Right renal pelvis (tissue), 4 donors: ENCODE results near the gene TFB1M. TPM values are rescaled to one million over a fixed set of nuclear protein-coding genes. Genes with fewer than 3 reads are reported as not detected.
A peak's percentile ranks its signal among the peaks of the same experiment; 100 is the strongest.
"Not testable (repeated sequence)": the region's sequence is repeated elsewhere in the genome, so short reads cannot be mapped to it uniquely, and the experiment has no call there.

ENCODE experiments used
- DNase-seq, 4 donors: peaks; one replicate each; pipeline ENCODE4 v3.0.0-alpha.2; 2013; ENCODE audit warnings: low read depth in 4 of 4, low spot score in 3 of 4, missing footprints in 1 of 4
- polyA plus RNA-seq, 4 donors: library from polyadenylated mRNA; unstranded; fragments of 120-200 nt; gene quantifications; one replicate each; pipeline ENCODE4 v1.2.1, GENCODE V29; 2013; ENCODE audit not compliant: insufficient read length in 4 of 4

Gene TFB1M
- polyA plus RNA-seq, 4 donors = 17.4 to 19.5 (median 18.8) TPM

DNA sequence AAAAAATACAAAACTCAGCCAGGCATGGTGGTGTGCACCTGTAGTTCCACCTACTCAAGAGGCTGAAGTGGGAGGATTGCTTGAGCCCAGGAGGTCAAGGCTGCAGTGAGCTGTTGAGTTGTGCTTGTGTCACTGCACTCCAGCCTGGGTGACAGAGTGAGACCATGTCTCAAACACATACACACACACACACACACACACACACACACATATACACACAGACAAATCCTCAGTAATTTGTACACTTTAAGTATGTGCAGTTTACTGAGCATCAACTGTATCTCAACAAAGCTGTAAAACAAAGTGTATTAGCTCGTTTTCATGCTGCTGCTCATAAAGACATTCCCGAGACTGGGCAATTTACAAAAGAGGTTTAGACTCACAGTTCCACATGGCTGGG lies 7.3 kb downstream of the TFB1M start:
- no peak for DNase-seq

DNA sequence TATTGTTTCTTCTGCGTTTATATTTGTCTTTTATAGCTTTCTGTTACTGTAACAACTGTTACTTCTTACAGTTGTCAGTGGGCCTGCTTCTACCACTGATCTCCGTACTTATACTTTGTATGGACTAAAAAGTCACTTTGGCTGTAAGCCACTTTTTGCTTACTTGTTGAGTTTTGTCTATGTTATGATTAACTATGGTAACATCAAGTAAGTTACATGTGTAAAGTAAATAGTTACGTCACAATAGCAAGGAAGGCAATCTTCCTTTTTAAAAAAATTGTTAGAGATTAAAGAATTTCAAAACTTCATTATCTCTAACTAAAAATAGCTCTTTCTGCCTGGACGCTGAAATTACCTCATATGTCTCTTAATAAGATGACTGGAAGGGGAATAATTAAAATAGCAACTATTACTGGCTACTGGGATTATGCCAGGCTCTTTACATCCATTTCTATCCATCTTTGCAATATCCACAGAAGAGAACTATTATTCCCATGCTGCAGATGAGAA lies 10.9 kb downstream of the TFB1M start:
- no peak for DNase-seq

DNA sequence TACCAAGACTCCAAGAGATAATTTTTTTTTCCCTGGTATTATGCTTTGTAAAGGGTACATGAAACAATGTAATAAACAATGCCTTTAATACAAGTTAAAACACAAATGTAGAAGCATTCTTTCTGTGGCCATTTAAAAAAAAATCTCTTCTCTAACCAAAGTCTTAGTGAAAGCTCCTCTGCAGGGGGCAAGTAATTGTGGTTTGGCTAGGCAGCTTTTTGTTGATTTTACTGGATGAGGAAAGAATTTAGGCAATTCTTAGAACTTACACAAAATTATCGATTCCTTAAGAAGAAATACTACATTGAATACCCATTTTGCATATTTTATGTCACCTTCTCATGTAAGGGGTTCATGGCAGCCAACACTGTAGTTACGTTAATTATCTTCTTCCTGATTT lies 12.4 kb downstream of the TFB1M start:
- no peak for DNase-seq

DNA sequence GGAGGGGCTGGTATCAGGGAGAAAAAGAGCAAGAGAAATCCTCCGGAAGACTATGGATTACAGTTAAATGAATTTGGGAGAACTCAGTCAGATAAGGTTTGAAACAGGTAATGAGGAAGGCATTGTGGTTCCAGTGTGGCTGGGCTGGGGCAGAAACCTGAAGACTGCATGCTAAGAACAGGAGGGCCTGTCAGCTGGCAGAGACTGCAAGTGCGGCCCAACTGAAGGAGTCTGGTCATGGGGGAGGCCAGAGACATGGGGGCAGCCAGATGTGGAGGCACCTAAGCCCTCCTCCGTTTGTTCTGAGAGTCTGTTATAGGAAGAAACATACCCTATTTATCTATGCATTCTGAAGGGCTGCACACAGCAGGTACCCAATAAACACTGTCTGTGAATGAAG lies 16.6 kb downstream of the TFB1M start:
- DNase-seq = no peak

DNA sequence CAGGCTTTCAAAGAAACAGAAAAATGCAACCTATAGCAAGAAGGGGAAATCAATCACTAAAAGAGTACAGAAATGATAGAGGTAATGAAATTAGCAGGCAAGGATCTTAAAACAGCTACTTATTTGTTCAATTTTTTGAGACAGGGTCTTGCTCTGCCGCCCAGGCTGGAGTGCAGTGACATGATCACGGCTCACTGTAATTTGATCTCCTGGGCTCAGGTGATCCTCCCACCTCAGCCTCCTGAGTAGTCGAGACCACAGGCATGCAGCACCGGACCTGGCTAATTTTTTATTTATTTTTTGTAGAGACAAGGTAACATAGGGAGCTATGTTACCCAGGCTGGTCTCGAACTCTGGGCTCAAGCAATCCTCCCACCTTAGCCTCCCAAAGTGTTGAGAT lies 21.6 kb downstream of the TFB1M start:
- DNase-seq = no peak

GRCh38 chr6:155291291-155291690 lies 23.0 kb downstream of the TFB1M start:
- DNase-seq = no peak

GRCh38 chr6:155290491-155290890 lies 23.8 kb downstream of the TFB1M start:
- DNase-seq = no peak

GRCh38 chr6:155287762-155288161 lies 26.5 kb downstream of the TFB1M start:
- DNase-seq = no peak

- no peak for DNase-seq
Measured at GRCh38 chr6:155284775-155285174, 29.5 kb downstream of the TFB1M start.

GRCh38 chr6:155278319-155279049 lies 35.8 kb downstream of the TFB1M start:
- DNase-seq = no peak

DNA sequence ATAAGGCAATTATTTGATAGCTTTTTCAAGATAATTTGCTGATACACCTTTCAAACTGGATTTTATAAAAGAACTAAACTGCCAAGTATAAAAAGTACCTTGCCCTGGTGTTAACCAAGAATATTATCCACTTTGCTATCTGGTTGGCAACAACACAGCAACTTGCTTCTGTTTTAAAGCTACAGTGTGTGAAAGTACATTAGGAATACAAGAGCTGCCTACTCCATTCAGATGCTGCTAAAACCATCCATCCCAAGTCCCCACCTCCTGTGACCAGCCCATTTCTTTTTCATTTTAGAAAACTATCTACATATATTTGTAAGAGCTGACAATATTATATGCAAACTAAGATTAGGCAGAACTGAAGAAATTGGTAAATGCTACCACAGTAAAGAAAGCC lies 37.6 kb downstream of the TFB1M start:
- no peak for DNase-seq

DNA sequence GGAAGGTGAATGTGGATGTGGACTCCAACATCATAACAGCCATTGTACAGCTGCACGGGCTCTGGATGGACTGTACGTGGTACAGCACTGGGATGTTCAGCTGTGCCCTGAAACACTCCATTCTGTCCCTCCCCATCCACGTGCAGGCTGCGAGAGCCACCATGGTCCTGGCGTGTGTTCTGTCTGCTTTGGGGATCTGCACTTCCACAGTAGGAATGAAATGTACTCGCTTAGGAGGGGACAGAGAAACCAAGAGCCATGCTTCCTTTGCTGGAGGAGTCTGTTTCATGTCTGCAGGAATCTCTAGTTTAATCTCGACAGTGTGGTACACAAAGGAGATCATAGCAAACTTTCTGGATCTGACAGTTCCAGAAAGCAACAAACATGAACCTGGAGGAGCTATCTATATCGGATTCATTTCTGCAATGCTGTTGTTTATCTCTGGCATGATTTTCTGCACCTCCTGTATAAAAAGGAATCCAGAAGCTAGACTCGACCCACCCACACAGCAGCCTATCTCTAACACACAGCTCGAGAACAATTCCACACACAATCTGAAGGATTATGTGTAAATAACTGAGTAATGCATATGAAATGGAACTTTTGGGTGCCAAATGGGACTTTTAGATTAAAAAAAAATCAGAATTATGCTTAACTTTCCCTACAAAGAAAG lies 38.3 kb downstream of the TFB1M start:
- DNase-seq = no peak

GRCh38 chr6:155274533-155274932 lies 39.8 kb downstream of the TFB1M start:
- no peak for DNase-seq

- no peak for DNase-seq
Measured at GRCh38 chr6:155274106-155274505, 40.2 kb downstream of the TFB1M start.

GRCh38 chr6:155273431-155273830 lies 40.9 kb downstream of the TFB1M start:
- DNase-seq = no peak

DNA sequence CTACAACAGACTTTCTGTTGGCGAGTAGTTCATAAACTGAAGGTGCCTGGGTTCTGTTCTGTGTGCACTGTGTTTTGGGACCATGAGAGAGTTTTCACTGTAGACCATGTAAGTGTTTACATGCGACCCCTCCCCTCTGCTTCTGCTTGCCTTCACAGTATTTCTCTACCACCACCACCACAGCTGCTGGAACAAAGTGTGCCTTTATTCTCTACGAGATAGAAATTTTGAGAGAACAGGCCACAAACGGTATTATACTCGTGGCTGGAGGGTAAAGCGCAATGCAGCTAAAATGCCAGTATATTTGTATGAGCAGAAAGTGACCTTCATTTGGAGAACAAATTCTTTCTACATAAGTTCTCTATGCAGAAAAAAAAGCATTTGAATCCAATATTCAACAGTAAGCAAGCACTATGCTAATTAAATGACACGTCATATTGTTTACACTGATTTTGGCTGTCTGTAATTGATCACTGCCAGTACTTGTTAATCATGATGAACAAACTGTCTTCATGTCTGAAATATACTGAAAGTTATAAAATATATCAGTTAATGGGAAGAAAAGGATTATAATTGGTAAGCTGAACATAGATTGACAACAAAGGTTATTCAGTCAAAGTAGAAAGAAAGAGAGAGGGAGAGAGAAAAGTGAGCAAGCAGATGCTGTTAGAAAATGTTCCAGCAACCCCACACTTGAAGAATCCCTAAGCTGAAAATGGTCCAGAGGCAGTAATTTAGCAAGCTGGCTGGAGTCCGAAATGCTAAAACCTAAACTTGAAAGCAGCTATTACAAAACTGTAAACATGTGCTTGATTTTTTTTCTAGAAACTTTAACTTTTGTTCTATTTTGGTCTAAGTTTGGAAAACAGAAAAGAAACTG lies 41.7 kb downstream of the TFB1M start:
- peak in 3 of 4 donors; percentile 11 to 19 (median 18) for DNase-seq

- no peak for DNase-seq
Measured at GRCh38 chr6:155271145-155271544, 43.1 kb downstream of the TFB1M start.

GRCh38 chr6:155270561-155271091 lies 43.7 kb downstream of the TFB1M start:
- DNase-seq = no peak

GRCh38 chr6:155269765-155270164 lies 44.5 kb downstream of the TFB1M start:
- no peak for DNase-seq

DNA sequence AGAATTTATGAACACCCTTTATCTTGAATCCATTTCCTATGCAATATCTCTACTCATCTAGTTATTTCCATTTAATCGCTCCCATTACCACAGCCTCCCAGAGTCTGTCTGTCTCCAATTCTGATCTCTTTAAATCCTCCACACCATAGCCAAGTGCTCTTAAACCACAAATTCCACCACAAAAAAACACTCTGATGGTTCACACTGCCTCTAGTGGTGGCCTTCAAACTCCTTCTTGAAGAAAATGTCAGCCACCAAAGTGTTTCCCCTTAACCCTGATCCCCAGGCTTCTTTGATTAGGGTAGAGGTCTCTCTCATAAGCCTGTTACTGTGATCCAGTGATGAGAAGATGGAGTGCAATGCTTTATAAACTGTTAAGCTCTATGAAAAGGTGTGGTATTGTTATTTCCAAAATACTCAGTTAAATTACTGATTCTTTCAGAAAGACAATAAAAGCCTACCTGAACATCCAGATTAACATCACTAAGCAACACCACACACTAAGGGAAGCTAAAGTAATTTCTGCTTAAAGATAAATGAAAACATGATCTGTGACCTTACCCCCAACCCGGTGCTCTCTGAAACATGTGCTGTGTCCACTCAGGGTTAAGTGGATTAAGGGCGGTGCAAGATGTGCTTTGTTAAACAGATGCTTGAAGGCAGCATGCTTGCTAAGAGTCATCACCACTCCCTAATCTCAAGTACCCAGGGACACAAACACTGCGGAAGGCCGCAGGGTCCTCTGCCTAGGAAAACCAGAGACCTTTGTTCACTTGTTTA lies 46.0 kb downstream of the TFB1M start:
- not testable (repeated sequence) for DNase-seq
